GM23338 (cell line): ENCODE measurements around the gene ADORA1.

Experiments used
- CREB1 ChIP-seq: fragments of 250-450 bp; sonication (Bioruptor Pico); IDR thresholded peaks from 2 replicates; pipeline ENCODE4 v1.5.0; 2020; ENCODE audit warnings: low read depth, mild to moderate bottlenecking, moderate library complexity
- EZH2 ChIP-seq: fragments of 200-600 bp; sonication (generic); IDR thresholded peaks from one replicate; pipeline ENCODE4 v1.8.0; 2017; ENCODE audit warnings: antibody characterized with exemption, mild to moderate bottlenecking, low read depth; ENCODE audit not compliant: unreplicated experiment
- EZH2phosphoT487 ChIP-seq: fragments of 200-600 bp; sonication (generic); IDR thresholded peaks from one replicate; pipeline ENCODE4 v1.8.1; 2018; ENCODE audit warnings: antibody characterized with exemption; ENCODE audit not compliant: unreplicated experiment
- JUNB ChIP-seq: IDR thresholded peaks from one replicate; pipeline ENCODE4 v1.6.1; 2016; ENCODE audit warnings: antibody characterized with exemption; ENCODE audit not compliant: unreplicated experiment
- POLR2AphosphoS5 ChIP-seq: IDR thresholded peaks from 2 replicates; pipeline ENCODE4 v1.6.1; 2016; ENCODE audit warnings: antibody characterized with exemption, low read depth
- TF ChIP-seq, protein P1 (sequence below), 2 experiments: fragments of 200-600 bp in 1 of 2; sonication (generic) in 1 of 2; conservative IDR thresholded peaks; 2 replicates each; pipeline versions ENCODE4 v1.5.1 to v1.6.1; 2016 to 2017; ENCODE audit warnings: antibody characterized with exemption in 2 of 2, low read depth in 2 of 2, mild to moderate bottlenecking in 2 of 2, moderate library complexity in 1 of 2
- TF ChIP-seq, protein P2 (sequence below): IDR thresholded peaks from one replicate; pipeline ENCODE4 v1.6.1; 2018; ENCODE audit warnings: antibody characterized with exemption; ENCODE audit not compliant: unreplicated experiment

DNA sequence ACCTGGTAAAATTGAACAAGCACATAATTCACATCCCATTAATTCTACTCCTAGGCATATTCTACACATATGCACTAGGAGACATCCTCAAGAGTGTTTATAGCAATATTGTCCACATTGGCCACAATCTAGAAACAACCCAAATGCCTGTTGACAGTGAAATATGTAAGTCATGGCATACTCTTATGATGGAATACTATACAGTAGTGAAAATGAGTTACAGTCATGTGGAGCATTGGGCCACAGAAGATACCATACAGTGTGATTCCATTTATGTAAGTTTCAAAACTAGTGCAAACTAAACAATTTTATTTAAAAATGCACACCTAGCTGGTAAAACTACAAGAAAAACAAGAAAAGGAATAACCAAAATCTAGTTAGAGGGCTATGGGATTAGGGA, 82.8 kb downstream of the ADORA1 start:
- TF ChIP-seq, protein P1, sequence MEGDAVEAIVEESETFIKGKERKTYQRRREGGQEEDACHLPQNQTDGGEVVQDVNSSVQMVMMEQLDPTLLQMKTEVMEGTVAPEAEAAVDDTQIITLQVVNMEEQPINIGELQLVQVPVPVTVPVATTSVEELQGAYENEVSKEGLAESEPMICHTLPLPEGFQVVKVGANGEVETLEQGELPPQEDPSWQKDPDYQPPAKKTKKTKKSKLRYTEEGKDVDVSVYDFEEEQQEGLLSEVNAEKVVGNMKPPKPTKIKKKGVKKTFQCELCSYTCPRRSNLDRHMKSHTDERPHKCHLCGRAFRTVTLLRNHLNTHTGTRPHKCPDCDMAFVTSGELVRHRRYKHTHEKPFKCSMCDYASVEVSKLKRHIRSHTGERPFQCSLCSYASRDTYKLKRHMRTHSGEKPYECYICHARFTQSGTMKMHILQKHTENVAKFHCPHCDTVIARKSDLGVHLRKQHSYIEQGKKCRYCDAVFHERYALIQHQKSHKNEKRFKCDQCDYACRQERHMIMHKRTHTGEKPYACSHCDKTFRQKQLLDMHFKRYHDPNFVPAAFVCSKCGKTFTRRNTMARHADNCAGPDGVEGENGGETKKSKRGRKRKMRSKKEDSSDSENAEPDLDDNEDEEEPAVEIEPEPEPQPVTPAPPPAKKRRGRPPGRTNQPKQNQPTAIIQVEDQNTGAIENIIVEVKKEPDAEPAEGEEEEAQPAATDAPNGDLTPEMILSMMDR (conservative IDR thresholded peaks at IDR 0.05; ENCODE audit: low read depth in 2 of 2) = no peak
- no peak for TF ChIP-seq JUNB
- TF ChIP-seq, protein P2, sequence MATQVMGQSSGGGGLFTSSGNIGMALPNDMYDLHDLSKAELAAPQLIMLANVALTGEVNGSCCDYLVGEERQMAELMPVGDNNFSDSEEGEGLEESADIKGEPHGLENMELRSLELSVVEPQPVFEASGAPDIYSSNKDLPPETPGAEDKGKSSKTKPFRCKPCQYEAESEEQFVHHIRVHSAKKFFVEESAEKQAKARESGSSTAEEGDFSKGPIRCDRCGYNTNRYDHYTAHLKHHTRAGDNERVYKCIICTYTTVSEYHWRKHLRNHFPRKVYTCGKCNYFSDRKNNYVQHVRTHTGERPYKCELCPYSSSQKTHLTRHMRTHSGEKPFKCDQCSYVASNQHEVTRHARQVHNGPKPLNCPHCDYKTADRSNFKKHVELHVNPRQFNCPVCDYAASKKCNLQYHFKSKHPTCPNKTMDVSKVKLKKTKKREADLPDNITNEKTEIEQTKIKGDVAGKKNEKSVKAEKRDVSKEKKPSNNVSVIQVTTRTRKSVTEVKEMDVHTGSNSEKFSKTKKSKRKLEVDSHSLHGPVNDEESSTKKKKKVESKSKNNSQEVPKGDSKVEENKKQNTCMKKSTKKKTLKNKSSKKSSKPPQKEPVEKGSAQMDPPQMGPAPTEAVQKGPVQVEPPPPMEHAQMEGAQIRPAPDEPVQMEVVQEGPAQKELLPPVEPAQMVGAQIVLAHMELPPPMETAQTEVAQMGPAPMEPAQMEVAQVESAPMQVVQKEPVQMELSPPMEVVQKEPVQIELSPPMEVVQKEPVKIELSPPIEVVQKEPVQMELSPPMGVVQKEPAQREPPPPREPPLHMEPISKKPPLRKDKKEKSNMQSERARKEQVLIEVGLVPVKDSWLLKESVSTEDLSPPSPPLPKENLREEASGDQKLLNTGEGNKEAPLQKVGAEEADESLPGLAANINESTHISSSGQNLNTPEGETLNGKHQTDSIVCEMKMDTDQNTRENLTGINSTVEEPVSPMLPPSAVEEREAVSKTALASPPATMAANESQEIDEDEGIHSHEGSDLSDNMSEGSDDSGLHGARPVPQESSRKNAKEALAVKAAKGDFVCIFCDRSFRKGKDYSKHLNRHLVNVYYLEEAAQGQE = no peak
- no peak for TF ChIP-seq EZH2
- no peak for TF ChIP-seq EZH2phosphoT487
- no peak for TF ChIP-seq CREB1 (CRISPR knock-in tag)
- no peak for TF ChIP-seq POLR2AphosphoS5
